NCI-H1417 treated with DMSO at 0.1 percent for 48 hours (cell line): ENCODE data around the gene KRT6B.
"Not testable (repeated sequence)": the region's sequence is repeated elsewhere in the genome, so short reads cannot be mapped to it uniquely, and the experiment has no call there.

Experiments
- DNase-seq: peaks from one replicate; lab custom pipeline; 2025; lab: John Stamatoyannopoulos, UW

KRT6B gene

DNA sequence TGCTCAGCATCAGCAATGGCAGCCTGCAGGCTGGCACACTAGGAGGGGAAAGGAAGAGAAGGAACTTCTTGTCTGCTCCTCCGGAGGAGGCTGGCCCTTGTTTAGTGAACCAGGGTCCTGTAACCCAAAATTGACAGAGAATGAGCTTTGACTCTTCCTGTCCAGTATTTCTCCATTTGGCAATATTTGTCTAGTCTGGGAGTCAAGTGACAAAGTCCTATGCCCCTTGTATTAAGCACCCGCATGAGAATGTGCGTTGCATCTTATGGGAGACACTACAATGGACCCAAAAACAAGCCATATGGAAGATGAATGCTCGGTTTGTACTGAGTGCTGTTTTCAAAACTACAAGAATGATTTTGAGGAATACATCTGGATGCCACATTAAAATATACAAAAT is 17.9 kb upstream of the KRT6B start:
- no peak for DNase-seq

GRCh38 chr12:52464897-52465296 is 13.0 kb upstream of the KRT6B start:
- no peak for DNase-seq

GRCh38 chr12:52461693-52462092 is 9.7 kb upstream of the KRT6B start:
- DNase-seq, result no peak

GRCh38 chr12:52458861-52459260 is 6.9 kb upstream of the KRT6B start:
- no peak for DNase-seq

DNA sequence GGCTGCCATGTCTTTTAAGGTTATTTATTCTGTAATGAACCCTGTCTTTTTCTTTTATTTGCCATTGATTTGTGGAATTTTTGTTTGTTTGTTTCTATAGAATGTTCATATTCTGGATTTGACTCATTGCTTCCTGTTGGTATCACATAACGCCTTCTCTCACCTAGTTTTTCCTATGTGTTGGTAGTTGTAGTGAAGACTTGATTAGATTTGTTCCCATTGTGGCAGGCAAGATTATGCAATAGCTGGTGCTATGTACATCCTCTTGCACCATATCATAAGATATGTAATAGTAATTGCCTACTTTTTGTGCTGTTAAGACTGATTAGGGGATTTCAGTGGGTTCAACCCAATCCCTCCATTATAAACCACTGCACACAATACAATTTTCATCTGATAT is 3.9 kb upstream of the KRT6B start:
- DNase-seq, result no peak

DNA sequence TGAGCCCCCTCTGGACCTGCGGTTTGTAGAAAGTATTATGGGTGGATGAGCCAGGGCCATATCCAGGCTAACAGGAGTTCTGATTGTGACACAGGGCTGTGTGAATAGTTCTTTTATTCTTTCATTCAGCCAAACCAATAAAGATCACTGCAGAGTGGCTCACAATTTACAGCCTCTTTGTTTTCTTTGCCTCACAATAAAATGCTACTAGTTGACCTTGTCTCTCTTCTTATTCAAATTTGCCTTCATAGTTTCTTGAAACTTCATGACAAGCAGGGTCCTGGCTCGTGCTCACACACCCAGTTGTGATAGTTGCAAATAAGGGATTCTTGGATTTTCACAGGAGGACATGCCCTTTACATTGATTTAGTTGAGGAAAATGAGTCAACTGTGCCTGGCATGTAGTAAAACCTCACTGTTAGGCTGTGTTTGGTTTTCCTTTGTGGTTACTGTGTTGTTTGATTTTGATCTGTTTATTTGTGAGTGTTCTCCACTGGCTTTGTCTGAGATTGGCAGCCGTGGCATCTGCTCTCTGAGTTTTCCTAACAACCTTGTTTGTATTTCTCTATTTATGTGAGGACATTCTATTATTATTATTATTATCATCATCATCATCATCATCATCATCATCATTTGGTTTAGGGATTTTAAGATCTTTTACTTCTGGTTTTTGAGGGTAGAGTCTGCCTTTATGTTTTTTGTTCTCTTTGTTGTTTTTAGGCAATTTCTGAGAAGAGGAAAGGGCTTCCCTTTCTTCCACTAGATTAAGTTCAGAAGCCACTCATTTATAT is 2.7 kb upstream of the KRT6B start:
- DNase-seq, result no peak

DNA sequence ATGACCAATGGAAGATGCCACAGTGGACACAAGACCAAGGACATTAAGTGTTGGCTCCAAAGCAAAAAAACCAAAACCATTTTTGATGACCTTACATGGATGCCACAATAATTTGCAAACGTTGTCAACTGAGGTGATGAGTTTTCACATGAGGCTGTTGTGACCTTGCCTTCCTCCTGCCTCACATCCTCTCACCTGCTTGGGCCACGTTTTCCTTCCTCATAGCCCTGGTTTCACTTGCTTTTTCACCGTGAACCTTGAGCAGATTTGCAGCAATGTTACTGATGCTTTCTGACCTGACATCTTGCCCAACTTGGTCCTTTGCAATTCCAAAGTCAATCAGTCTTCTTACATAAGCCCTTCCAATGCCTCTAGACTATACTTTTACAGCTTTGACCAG is 3.7 kb downstream of the KRT6B start:
- no peak for DNase-seq

DNA sequence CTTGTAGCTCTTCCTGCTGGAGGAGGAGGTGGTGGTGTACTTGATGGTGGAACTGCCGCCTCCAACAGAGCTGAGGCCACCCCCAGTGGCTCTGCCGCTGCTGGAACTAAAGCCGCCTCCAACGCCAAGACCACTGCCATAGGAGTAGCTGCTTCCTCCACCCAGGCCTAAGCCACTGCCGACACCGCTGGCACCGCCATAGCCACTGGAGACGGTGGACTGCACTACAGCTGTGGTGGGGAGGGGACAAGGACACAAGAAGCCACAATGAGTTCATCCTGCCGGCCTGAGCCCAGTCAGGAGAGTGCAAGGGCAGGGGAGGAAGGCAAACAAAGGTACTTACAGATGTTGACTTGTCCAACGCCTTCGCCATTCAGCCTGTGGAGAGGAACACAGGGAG is 4.8 kb downstream of the KRT6B start:
- DNase-seq, result not testable (repeated sequence)

DNA sequence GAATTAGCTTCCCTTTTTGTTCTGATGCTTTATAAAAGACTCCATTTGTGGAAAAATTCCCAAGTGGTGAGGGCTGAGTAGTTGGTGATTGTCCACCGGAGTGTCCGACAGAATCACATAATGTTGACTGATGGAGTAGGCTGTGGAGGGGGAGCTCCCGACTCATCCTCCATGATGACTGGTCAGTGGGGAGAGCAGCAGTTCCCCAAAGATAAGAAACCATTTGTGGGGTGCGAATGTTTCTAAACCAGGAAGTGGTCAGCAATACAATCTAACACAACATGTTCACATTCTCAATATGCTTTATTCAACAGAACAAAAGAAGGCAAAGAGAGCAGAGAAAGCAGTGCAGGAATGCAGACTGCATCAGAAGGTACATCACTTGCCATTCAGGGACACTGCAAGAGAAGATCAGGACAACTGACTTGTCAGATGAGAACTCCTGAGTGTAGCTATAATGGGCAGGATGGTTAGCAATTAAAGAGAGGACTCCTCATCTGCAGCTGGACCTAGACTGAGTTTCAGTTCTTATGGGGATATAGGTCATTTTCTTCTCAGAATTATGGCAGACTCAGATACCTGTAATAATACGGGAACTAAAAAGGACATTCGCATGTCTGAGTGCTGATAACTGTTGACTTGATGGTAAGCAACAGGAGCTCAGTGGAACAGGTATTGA is 5.4 kb downstream of the KRT6B start:
- DNase-seq, result no peak

DNA sequence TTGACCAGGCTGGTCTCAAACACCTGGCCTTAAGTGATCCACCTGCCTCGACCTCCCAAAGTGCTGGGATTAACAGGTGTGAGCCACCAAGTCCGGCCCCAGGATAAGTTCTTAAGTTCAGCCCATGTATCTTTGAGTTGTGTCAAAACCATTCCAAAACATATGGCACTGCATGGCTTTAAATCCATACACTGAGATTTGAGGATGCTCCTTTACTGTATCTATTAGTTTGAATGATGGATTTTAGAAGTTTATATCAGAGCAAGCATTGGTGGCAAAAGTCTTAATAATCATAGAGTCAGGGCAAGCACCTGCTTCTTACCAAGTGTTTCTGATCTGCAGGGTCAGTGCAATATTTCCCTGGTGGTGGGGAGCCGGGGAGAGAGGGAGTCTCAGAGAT is 6.1 kb downstream of the KRT6B start:
- DNase-seq, result no peak

- no peak for DNase-seq
Observed at GRCh38 chr12:52444647-52445595, 7.0 kb downstream of the KRT6B start.

GRCh38 chr12:52443966-52444365 is 8.0 kb downstream of the KRT6B start:
- DNase-seq, result no peak

GRCh38 chr12:52442600-52443061 is 9.3 kb downstream of the KRT6B start:
- no peak for DNase-seq

DNA sequence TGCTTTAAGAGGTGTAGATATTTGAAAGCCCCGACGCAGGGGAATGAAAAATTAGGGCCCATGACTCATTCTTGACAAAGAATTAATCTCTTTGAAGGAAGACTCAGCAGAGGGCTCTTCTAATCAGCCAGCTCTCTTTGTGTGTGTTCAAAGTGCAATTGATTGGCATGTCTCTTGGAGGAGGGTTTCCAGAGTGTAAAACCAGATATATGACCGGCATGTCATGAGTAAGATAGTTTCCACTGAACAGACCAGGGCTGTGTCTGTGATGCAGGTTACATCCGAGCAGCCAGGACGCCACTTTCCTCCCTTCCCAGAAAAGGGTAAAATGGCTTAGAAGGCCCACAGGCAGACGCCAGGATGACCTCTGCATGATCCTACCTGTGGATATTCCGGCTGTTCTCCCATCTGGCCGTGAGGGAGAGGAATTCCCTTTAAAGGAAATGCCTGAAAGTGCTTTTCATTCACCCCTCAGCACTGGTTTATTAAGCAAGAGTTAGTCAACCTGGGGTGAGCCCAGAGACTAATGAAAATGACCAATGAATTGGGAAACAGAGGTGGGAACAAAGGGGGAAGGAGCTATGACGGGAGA is 10.5 kb downstream of the KRT6B start:
- DNase-seq, result no peak

GRCh38 chr12:52440821-52441319 is 11.1 kb downstream of the KRT6B start:
- no peak for DNase-seq

DNA sequence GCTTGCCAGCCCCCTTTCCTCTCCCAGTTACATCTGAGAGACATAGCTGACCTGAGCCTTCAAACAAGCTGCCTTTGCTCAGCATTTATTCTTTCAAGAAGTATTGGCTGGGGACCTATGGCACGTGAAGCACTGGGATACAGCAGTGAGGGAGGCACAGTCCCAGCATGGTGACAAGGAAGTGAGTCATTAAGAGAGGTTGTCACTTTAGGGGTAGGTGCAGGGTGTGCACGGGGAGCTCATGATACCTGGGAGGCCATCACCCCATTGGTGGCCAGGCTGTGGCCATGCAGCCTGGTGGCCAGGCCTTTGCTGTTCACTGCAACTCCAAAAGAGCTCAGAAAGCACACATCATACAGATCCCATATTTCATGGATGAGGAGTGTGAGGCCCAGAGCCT is 12.1 kb downstream of the KRT6B start:
- no peak for DNase-seq

DNA sequence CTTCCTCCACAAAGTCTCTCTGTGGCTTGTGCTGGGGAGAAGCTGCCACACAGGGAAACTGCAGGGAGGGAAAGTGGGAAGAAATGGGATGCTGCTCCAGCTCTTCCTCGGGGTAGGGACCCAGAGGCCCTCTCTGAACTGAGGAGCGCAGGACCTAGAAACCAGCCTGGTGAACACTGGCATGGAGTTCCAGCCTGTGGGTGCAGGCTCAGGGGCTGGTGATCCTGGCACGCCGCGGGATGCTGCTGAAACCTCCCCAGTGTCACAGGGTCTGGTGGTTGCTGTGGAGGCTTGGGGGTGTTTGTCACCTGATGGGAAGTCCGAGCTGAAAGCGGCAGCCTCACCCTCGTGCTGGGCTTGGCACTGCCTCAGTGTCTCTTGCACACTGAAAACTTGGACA is 12.5 kb downstream of the KRT6B start:
- no peak for DNase-seq

DNA sequence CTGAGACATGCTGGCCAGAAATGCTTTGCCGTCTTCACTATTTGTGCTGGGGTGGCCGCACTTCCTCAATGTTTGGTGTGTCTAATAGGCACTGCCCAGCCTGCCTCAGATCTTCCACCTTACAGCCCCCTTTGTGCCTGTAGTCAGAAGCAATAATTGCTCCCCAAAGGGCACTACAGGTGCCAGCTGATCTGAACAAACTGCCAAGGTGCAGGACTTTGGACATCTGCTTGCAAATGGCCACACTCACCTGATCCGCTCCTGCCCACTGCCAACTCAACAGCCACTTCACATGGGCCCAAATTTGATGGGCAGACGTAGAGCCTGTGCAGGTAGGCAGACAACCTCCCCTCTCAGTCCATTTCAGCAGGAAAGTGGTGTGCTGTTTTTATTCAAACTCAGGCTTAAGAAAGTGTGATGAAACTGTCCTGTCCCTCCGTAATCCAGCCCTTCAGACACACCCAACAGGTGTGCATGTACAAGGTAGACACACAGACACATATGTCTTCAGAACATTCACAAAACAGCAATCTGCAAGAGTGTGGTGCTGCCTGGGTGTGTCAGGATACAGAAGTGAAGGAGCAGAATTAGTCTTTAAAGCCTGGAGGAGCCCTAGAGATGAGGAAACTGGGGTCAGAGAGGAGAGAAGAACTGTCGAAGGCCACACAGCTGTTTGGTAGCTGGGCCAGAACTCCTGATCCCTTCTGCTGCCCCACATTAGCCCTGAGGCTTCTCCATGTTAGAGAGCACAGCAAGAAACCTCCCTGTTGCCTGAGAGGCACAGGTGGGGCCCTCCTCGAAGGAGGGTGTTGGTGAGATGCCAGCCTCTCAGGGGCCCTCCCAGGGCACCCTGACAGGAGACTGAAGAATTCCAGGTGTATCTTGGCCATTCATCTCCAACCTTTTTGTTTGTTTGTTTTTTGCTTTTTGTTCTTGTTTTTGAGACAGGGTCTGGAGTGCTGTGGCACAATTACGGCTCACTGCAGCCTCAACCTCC is 13.3 kb downstream of the KRT6B start:
- DNase-seq, result no peak

DNA sequence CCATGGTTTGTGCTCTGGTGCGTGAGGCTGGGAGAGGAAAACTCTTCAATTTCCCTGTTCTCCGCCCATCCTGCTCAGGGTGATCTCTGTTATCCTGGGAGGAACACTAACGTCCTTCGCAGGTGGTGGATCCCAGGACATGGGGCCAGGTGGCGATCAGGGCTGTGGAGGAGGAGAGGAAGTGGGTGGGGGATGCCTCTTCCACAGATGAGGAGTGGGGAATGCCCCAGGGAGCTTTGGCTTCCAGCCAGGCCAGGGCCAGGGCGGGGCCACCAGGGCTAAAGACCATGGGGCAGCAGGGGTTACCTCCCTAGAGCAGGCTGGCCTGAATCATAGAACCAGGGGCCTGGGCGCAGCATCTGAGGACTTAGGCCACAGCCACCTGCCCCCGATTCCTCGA is 14.4 kb downstream of the KRT6B start:
- DNase-seq, result no peak

DNA sequence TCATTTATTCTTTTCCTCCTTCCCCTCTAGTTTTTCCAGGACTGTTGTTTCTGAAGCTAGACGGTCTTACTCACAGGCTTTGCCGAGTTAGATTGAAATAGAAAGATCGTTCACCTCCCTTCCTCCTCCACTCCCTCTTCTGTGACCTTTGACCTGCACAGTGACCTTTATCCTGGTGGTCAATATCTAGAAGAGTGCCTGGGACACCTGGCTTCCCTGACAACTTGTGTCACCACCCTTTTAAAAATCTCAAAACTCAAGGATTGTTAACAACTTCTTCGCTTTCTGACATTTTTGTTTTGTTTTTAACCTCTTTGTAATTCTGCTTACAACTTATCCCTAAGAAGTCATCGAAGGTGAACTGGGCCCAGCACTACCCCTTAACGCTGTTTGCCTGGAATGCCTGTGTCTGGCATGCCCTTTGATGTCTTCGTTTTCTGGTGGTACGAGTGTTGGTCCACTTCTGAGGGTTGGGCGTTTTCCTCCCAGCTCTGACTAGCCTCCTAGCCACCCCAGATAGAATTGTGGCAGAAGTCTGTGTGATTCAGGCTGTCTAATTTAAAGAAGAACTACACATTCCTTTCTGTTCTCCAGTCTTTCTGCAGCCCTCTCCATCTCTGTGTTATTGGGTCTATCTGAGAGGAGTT is 15.0 kb downstream of the KRT6B start:
- no peak for DNase-seq
